Esophagus muscularis mucosa (tissue), 4 donors: ENCODE results near the gene PBOV1.

Source experiments
- CTCF ChIP-seq, 3 experiments: fragments of 200-600 bp in 2 of 3; fragments of 450-650 bp in 1 of 3; sonication (generic) in 2 of 3; IDR thresholded peaks; one replicate each; pipeline ENCODE4 v1.5.1; 2017 to 2019; ENCODE audit warnings: antibody characterized with exemption in 3 of 3, mild to moderate bottlenecking in 2 of 3, moderate library complexity in 1 of 3
- EP300 ChIP-seq: sonication (generic); formaldehyde crosslinking; IDR thresholded peaks from one replicate; pipeline ENCODE4 v1.6.1; 2017; ENCODE audit warnings: antibody characterized with exemption
- POLR2A ChIP-seq: fragments of 450-650 bp; IDR thresholded peaks from one replicate; pipeline ENCODE4 v1.6.1; 2017; ENCODE audit warnings: antibody characterized with exemption, moderate library complexity, mild to moderate bottlenecking, low read depth
- POLR2AphosphoS5 ChIP-seq, 2 donors: sonication (generic); formaldehyde crosslinking; IDR thresholded peaks; one replicate each; pipeline ENCODE4 v1.6.1; 2017; ENCODE audit warnings: antibody characterized with exemption in 2 of 2

GRCh38 chr6:138245751-138246150 is 27.5 kb upstream of the PBOV1 start:
- TF ChIP-seq POLR2AphosphoS5 (IDR thresholded peaks at IDR 0.05): no peak
- no peak for TF ChIP-seq CTCF (IDR thresholded peaks at IDR 0.05)
- TF ChIP-seq POLR2A: no peak
- TF ChIP-seq EP300: no peak
